ENCODE results near the gene SDK2.

SDK2 gene

DNA sequence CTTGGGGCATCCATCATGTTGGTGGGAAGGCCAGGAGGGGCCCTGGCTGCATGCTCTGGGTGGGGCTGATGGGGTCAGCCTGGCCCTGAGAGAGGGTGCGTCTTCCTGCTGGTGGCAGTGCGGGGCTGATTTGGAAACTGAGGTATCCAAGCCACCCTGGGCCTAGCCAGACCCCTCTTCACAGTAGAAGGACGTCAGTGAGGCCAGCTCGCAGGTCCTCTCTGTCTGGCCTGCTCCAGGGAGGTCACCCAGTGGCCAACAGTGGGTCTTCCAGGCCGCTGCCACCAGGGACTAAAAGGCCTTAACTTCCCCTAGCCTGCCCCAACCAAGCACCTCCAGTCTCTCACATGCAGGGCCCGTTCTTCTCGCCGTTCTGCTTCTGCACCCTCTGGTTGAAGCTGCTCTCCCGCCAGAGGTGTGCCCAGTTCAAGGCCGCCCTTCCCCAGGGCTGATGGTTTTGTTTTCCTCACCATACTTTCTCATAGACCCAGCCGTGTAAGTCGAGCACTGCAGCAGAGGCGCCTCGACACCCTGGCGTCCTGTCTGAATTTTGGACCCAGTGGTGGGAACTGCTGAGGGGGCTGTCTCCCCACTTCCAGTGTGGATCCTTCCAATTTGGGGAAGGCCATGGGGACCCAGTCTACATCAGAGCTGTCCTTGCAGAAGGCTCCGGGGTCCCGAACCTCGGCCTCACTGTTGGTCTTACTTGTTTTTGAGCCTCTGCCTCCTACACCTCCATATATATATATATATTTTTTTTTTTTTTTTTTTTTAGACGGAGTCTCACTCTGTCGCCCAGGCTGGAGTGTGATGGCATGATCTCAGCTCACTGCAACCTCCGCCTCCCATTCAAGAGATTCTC is 289.6 kb downstream of the SDK2 start:
- DNase-seq: no peak

DNA sequence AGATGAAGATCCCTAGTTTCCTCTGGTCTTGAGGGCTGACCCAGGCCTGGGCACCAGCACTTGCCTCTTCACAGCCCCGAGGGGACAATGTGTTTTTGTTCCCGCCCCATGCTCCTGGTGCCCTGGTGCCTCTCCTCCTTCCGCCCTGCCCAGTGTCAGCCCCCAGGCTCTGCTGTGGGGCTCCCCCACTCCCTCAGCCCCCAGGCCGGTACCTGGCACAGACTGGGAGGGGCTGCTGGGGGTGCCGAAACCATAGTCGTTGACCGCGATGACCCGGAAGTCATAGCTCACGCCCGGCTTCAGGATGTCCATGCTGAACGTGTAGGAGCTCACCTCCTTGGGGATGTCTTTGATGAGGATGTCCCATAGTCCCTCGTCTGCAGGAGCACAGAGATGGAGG is 292.0 kb downstream of the SDK2 start:
- DNase-seq: no peak

DNA sequence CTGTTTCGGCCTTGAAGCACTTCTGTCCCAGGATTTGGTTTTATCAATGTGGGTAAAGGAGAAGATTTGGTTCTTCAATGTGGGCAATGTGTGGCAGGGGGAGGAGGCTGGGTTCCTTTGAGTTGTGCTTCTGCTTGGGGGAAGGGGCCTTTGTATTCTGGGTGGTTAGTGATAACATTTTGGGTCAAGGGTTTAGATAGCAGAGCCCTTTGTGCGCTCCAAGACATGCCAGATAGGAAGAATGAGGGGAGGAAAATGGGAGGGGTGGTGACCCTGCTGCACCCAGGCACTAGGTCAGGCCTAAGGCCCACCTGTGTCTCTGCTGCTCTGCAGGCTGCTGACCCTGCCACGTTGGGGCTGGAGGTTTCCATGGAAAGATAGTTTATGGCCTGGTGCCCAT is 292.5 kb downstream of the SDK2 start:
- DNase-seq: no peak

DNA sequence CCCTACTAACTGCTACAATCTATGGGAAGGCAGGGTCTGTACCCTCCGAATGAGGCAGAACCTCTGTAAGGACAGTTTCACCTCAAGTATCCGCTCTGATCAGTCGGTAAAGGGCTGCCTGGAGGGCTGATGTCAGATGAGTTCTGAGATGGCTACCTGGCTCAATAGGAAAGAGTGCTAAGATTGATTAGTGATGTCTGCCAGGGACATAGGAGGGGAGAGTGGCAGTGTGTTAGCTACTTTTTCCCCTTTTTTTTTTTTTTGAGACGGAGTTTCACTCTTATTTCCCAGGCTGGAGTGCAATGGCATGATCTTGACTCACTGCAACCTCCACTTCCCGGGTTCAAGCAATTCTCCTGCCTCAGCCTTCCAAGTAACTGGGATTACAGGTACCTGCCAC is 293.4 kb downstream of the SDK2 start:
- DNase-seq: no peak

DNA sequence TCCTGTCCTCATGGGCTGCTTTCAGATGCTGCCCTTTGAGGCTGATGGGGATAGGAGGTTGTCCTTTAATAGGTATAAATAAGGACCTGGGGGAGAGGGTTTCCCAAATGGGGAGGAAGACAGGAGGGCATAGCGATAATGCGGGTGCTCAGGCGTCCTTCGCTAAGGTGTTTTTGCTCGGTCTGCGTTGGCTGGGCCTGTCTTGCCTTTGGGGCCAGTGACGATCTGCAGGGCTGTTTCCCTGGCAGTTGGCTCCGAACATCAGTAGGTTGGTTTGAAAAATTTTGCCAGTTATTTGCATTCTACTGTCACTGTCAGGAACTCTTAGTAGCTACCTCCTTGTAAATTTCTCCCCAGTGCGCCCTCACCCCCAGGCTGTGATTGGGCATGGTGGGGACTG is 294.6 kb downstream of the SDK2 start:
- no peak for DNase-seq

DNA sequence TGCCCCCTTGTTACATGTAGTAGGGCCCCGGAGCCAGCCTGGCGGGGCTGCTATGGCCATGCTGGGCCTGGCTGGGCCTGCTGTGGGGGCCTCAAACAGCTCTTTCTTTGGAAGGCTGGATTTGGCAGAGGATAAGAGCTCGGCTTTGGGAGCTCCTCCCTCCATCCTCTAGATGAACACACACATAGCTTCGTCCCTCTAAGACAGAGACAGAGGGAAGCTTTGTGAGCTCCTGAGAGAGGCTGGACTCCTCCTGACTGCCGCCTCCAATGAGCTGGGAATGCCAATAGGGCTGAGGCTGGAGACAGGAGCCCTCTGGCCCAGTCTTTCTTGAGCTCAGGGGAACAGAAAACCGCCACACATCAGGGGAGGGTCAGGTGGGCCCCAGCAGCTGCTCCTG is 295.1 kb downstream of the SDK2 start:
- no peak for DNase-seq

DNA sequence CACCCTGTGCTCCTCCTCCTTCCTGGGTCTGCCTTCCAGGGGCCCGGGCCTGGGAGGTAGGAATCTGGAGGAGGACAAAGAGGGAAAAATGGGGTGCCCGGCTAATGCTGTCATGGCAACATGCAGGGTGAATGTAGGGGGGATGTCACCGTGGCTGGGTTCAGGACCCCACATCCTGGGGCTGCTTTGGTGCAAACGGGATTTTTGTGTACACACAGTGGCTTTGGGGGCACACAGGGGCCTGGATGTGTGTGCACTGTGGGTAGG is 295.5 kb downstream of the SDK2 start:
- no peak for DNase-seq

DNA sequence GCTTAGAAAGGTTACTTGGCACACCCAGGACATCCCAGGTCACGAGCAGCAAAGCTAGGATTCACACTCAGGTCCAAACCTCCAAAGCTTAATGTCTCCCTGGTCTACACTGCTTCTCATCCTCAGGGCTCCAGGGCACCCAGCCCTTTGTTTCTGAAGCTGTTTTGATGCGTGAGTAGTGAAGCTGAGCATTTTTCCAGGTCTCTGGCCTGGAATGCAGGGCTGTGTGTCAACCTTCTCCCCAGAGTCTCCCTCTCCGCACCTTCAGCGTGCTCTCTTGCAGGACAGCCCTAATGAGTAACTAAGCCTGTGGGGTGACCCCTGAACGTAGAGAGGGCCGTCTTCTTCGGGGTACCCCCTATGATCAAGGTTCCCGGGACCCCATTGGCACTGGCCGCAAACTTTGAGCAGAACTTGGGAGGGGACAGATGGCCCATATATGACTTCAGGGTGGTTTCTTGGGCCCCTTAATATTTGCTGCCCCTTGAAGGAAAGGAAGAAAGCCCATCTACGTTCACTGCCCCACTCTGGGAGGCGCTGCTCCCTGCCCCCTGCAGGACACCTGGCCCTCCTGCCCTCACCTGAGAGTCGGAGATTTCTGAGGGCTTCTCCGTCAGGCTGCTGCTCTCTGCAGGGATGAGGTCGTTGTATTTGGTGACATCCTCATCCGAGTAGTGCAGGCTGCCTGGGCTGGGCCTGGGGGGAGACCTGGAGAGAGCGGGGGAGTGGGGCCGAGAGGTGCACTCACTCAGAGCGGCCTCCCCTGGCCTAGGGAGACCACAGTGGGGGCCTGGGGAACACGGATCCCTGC is 296.0 kb downstream of the SDK2 start:
- no peak for DNase-seq

DNA sequence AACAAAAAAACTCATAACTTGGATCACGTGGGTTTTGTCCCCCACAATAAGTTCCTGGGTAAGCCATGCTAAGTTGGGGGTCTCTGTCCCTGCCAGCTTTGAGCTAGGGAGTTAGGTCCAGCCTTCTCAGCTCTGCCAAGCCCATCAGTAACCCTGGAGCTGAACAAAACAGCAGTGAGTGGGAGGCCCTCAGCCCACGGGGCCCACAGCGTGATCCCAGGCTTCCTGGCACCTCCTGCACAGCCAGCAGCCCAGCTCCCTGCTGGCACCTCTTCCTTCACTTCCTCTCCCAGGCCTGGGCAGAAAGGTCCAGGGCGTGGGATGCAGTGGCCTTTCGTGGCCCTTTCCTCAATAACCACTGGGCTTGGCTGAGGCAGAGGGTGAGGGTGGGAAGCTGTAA is 296.9 kb downstream of the SDK2 start:
- DNase-seq: no peak

DNA sequence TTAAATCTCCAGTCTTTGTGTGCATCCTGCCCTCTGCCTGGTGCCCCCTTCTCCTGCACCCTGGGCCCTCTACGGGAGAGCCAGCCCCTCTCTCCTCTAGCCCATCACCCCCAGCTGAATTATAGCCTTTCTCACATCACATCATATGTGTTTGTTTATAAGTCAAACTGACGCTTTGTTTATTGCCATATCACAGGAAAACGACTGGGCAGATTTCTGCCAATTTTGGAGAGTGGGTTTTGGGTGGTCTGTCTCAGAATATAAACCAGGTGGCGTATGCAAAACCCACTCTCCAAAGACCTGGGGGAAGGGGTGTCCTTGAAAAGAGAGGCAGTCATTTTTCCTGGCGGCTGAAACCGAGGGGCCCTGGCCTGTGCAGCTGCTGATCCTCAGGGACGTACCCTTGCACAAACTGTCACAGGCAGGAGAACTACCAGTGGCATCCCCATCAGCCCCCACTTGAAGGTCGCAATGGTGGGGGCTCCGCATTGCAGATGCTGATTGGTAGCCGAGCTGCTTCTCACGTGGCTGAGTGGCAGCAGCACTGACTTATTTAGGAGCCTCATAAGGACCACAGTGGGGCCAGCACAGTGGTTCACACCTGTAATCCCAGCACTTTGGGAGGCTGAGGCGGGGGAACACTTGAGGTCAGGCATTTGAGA is 297.6 kb downstream of the SDK2 start:
- no peak for DNase-seq

DNA sequence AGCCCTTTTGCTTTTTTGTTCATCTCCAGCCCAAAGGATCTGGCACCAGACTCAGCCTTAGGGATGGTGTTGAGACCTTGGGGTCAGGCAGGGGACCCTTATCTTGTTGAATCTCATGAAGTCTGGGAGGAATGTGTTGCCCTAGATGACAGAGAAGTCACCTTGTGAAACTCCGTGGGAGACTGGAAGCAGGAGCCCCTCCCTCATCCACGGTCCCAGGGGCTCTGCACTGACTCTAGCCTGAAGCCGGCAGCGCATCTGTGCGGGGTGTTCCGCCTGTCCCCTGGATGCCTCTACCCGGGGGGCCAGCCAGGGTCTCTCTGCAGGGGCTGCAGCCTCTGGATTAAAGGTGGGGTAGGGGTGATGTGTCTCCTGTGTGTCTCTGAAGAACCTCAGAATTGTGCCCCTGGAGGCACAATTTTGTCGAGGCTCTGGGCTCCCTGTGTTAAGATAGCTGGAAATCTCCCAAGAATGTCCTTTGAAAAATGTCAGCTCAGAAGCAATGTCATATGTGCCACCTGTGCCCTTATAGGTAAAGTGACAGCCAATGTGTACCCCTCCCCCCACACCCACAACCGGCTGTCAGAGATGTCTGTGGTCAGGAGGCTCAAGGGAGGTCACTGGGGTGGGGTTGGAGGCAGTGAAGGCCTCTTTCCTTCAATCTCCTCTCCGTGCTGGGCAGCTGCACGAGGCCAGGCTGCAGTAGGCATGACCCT is 300.3 kb downstream of the SDK2 start:
- no peak for DNase-seq

DNA sequence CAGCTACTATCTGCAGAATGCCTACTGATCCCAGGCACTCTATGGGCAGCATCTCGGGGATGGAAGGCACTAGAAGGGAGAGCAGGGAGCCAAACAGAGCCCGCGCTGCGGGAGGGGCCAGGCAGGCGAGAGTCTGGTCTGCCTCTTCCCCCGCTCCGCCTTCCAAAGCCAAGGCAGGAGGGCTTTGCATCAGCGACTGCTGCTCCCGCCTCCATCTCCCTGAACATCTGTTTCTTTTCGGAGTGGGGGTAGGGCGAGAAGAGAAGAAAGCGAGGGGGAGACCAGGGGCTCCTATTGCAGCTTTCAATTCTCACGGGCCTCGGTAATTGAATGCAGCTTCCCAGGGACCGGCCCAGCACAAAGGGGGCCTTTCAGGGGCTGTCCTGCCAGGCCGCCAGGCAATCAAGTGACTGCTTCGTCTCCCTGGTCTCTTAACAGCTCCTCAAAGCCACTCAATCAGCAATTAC is 301.0 kb downstream of the SDK2 start:
- DNase-seq: no peak

DNA sequence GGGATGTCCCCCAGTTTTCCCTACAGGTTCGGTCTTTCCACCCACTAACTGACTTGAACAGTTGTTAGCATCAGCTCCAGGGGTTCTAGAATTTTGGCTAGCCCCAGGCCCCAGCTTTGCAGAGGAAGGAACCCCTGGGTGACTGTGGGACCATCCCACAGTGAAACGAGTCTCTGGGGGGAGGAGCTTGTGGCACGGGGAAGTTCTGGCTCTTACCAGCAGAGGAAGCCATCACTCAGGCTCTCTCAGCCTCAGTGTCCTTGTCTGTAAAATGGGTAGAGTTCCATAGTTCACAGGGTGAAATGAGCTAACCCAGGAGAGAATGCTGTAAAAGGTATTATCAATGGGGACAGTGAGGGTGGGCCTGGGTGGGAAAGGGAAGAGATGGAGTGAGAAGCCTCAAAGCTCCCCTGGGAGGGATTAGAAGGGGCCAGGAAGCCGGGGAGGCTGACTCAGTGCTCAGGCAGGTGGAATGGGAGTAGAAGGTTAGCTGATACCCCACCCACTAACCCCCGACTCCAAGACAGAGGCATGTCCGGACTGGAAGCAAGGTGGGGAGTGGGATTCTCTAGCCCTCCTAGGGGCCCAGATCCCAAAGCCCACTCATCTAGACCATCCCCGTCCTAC is 301.6 kb downstream of the SDK2 start:
- DNase-seq: no peak

DNA sequence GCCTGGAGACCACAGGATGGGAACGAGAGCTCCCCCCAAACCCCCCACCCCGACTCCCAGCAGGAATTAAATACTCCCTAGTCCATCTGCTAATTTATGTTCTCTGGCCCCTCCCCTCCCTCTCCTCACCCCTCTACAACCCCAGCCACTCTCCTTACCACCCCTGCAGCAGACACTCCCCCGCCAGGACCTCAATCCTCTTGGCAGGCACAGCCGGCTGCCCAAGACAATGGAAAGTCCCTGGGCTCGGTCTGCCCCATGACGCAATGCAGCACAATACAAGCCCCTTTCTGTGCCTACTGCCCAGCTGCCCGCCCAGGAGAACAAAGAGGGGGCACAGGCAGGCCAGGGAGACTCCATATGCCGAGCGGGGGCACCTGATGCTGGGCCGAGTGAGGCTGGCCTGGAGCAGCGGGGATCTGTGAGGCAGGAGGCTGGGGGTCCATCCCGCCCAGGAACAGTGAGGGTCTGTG is 302.2 kb downstream of the SDK2 start:
- DNase-seq: no peak

DNA sequence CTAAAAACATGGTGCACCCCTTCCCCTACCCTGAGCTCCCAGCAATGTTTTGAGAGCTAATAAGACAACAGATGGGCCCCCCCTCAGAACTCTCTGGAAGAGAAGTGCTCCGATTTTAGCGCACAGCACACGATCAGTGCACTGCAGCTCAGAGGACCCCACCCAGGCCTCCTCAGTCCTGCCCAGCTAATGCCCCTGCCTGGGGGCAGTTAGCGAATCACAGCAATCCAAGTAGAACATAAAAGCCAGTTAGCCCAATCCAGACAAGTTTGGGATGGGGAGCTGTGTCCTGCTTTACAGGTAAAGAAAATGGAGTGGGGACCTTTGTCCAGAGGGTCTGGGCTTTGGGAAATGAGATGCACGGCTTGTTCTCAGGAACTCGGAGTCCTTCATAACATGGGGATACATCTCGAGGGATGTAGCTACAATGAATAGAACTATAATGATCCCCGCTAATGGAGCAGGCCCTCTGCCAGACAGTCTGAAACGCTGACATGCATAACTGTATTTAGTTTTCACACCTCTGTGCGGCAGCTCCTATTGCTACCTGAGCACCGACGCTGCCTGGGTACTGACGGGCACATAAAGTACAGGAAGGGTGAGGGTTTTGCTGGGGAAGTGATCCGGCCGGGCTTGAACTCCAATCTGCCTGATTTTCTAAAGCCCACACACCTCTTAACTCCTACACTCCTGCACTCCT is 302.7 kb downstream of the SDK2 start:
- no peak for DNase-seq

DNA sequence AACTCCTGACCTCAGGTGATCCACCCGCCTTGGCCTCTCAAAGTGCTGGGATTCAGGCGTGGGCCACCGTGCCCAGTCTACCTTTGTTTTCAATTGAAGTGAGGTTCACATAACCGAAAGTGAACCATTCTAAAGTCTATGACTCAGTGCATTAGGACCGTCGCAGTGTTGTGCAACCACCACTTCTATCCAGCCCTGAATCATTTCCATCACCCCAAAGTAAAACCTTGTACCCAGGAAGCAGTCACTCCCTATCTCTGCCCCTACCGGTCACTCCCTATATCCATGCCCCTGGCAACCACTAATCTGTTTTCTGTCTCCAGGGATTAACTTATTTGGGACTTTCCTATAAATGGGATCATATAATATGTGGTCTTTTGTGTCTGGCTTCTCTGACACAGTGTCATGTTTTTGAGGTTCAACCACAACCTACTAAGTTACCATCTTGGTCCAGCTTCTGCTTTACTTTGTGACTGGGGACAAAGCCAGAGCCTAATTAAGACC is 304.1 kb downstream of the SDK2 start:
- DNase-seq: peak in 1 of 2 donors; percentile 71

DNA sequence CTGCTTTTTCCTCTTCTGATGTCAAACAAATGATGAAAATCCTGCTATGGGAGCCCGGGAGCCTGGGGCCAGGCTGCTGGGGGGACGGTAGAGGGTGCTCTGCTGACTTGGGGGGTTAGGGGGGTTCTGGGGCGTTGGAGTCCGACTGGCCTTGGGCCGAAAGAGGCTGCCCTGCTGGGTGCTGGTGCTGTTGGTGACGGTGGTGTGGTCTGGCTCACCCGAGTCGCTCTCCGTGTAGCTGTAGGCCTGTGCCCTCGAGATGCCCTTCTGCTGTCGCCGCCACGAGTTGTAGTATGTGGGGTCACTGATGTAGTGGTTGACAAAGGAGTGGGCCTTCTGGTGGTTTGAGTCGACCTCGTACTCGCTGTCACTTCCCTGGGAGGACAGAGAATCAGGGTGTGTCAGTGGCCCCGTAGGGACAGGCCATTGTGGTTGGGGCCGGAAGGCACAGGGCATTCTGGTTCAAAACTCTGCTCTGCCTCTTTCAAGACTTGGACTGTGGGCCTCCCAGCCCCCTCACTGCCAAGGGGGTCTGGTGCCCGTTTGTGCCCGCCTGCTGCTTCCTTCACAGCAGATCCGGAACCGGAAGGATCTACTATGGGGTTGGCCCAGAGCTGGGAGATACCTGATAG is 305.6 kb downstream of the SDK2 start:
- DNase-seq: no peak

DNA sequence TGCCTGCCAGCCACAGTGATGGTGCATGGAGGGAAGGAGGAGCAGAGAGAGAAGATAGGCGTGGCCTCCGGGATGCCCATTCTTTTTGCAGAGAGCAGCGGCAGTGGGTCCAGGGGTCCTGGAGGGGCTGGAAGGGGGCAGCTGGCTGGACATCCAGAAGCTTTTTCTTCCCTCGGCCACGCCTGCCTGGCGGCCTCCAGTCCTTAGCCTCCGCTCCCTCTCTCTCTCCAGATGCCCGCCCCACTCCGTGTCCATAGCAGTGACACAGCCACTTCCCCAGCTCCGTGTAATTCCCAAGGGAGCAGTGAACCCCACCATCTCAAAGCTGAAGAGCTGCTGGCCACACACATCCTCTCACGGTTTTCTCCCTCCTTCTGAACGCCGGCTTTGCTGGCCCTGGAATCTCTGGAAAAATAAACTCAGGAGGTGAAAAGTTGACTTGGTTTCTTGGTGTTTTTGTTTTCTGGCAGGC is 306.2 kb downstream of the SDK2 start:
- no peak for DNase-seq

DNA sequence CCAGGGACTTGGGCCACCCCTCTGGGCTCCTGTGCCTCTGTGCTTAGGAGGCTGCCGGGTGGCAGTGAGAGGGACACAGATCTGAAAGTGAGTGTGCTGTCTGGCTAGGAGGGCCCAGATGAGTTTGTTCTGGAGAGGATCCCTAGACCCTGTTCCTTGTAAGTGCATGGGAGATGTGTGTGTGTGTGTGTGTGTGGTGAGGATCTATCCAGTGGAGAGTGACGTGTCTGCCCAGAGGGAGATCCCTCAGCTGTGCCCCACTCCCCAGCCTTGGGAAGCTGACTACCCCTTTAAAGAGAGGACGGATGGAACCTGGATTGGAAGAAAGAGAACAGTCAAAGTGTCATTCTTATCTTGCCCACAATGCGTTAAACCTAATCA is 306.9 kb downstream of the SDK2 start:
- no peak for DNase-seq

DNA sequence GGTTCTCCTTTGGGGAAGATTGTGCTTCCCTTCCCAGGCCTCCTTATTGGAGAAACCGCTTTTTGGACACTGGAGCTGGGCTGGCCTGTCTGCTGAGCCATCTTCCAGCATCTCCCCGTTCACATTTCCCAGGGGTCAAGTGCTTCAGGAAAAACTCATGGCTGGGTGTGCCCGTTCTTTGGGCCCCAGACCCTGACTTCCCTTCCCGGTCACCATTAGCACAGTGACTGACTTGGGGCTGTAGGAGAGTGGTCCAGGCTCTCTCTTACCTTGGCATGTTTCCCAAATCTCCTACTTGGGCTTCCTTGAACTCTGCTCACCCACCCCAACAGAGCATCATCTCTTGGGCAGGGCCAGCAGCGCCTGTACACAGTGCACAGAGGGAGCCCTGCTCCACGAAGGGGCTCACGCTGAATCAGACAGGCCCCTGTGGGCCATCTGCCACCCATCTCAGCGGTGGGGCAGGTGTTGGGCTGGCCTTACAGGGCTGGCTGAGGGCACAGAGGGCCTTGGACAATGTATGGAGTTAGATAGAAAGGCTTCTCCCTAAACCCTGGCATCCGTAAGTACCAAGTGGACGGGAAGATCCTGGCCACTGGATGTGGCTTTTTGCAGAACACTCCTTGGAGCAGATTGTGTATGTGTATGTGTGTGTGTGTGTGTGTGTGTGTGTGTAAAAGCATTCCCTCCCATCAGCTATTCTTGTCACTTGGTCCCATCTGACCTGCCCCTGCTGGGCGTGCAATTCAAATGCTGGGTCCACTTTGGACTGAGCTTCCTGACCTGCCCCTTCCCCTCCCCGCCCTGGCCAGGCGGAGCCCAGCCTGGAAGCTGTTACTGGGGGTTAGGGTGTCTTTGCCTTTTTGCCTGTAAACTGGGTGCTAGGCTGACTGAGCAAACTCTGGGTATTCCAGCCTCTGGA is 307.6 kb downstream of the SDK2 start:
- no peak for DNase-seq

Data from CD4-positive, alpha-beta T cell treated with Interleukin-4 for 1 hour (primary cell).